ENCODE measurements around the gene VPS13C.
A peak's percentile ranks its signal among the peaks of the same experiment; 100 is the strongest.
"Not testable (repeated sequence)": the region's sequence is repeated elsewhere in the genome, so short reads cannot be mapped to it uniquely, and the experiment has no call there.

VPS13C gene

GRCh38 chr15:62050115-62050514 lies 10.1 kb downstream of the VPS13C start:
- no peaks in the 10 kb centered on the region for H3K27me3 ChIP-seq (replicated peaks; ENCODE audit: control insufficient read depth, insufficient read depth, low read length)
- TF ChIP-seq CTCF (IDR thresholded peaks at IDR 0.05; ENCODE audit: insufficient read depth, low read length, poor library complexity, severe bottlenecking) = no peak
- no peak overlapping the region for H3K4me3 ChIP-seq (replicated peaks; ENCODE audit: low read depth, low read length)
- no peak for DNase-seq (ENCODE audit: extremely low read depth, insufficient read length)
- H3K36me3 ChIP-seq (ENCODE audit: control insufficient read depth, insufficient read depth, low read length) = no peaks in the 10 kb centered on the region

GRCh38 chr15:62048254-62048653 lies 12.0 kb downstream of the VPS13C start:
- not testable (repeated sequence) for H3K4me3 ChIP-seq (replicated peaks; ENCODE audit: low read depth, low read length); H3K36me3 ChIP-seq (ENCODE audit: control insufficient read depth, insufficient read depth, low read length); H3K27me3 ChIP-seq (replicated peaks; ENCODE audit: control insufficient read depth, insufficient read depth, low read length); DNase-seq (ENCODE audit: extremely low read depth, insufficient read length)

GRCh38 chr15:62047282-62047827 lies 12.9 kb downstream of the VPS13C start:
- peak; percentile 21 for DNase-seq (ENCODE audit: extremely low read depth, insufficient read length)
- Histone ChIP-seq H3K4me3 (replicated peaks; ENCODE audit: low read depth, low read length) (no peak overlapping the region), H3K36me3 (ENCODE audit: control insufficient read depth, insufficient read depth, low read length) (no peaks in the 10 kb centered on the region), H3K27me3 (replicated peaks; ENCODE audit: control insufficient read depth, insufficient read depth, low read length) (no peaks in the 10 kb centered on the region)
- TF ChIP-seq CTCF (IDR thresholded peaks at IDR 0.05; ENCODE audit: insufficient read depth, low read length, poor library complexity, severe bottlenecking) = no peak

GRCh38 chr15:62046078-62046743 lies 14.0 kb downstream of the VPS13C start:
- H3K36me3 ChIP-seq (ENCODE audit: control insufficient read depth, insufficient read depth, low read length) = no peaks in the 10 kb centered on the region
- peak overlapping the region; percentile 33 for H3K4me3 ChIP-seq (replicated peaks; ENCODE audit: low read depth, low read length)
- TF ChIP-seq CTCF (IDR thresholded peaks at IDR 0.05; ENCODE audit: insufficient read depth, low read length, poor library complexity, severe bottlenecking) = no peak
- no peaks in the 10 kb centered on the region for H3K27me3 ChIP-seq (replicated peaks; ENCODE audit: control insufficient read depth, insufficient read depth, low read length)
- DNase-seq (ENCODE audit: extremely low read depth, insufficient read length) = peak; percentile 39

GRCh38 chr15:62035256-62035924 lies 24.9 kb downstream of the VPS13C start:
- H3K4me3 ChIP-seq (replicated peaks; ENCODE audit: low read depth, low read length) = no peak overlapping the region
- H3K27me3 ChIP-seq (replicated peaks; ENCODE audit: control insufficient read depth, insufficient read depth, low read length) = no peaks in the 10 kb centered on the region
- TF ChIP-seq CTCF (IDR thresholded peaks at IDR 0.05; ENCODE audit: insufficient read depth, low read length, poor library complexity, severe bottlenecking) = no peak
- no peak for DNase-seq (ENCODE audit: extremely low read depth, insufficient read length)
- H3K36me3 ChIP-seq (ENCODE audit: control insufficient read depth, insufficient read depth, low read length) = peaks cover 1% of the 10 kb centered on the region; the same call in 1 of the 2 replicates

GRCh38 chr15:62027916-62028315 lies 32.3 kb downstream of the VPS13C start:
- H3K36me3 ChIP-seq (ENCODE audit: control insufficient read depth, insufficient read depth, low read length) = peaks cover 1% of the 10 kb centered on the region; the same call in 1 of the 2 replicates
- TF ChIP-seq CTCF (IDR thresholded peaks at IDR 0.05; ENCODE audit: insufficient read depth, low read length, poor library complexity, severe bottlenecking) = no peak
- H3K27me3 ChIP-seq (replicated peaks; ENCODE audit: control insufficient read depth, insufficient read depth, low read length) = no peaks in the 10 kb centered on the region

More at GRCh38 chr15:62027916-62028315, 32.3 kb downstream of the VPS13C start:
- no peak overlapping the region for H3K4me3 ChIP-seq (replicated peaks; ENCODE audit: low read depth, low read length)
- DNase-seq (ENCODE audit: extremely low read depth, insufficient read length) = no peak
